K562 (cell line): ENCODE measurements around the gene MEOX1. TPM values are rescaled to one million over a fixed set of nuclear protein-coding genes. Genes with fewer than 3 reads are reported as not detected.

Experiments used
- AFF4 ChIP-seq: sonication (generic); formaldehyde crosslinking; IDR thresholded peaks from 2 replicates; pipeline ENCODE4 v1.8.0; 2023; ENCODE audit warnings: mild to moderate bottlenecking, missing genetic modification reagents
- CBFA2T2 ChIP-seq: fragments of 450-650 bp; conservative IDR thresholded peaks from 2 replicates; pipeline ENCODE4 v1.6.1; 2017; ENCODE audit warnings: mild to moderate bottlenecking
- E2F3 ChIP-seq: fragments of 250-450 bp; sonication (Bioruptor Pico); IDR thresholded peaks from 2 replicates; pipeline ENCODE4 v1.4.0; 2020; ENCODE audit warnings: mild to moderate bottlenecking
- ELF2 ChIP-seq: fragments of 250-450 bp; sonication (Bioruptor Pico); IDR thresholded peaks from 2 replicates; pipeline ENCODE4 v1.5.0; 2021; ENCODE audit warnings: mild to moderate bottlenecking
- GATA2 ChIP-seq: sonication (generic); formaldehyde crosslinking; IDR thresholded peaks from 2 replicates; pipeline ENCODE4 v1.4.0; 2020; ENCODE audit warnings: mild to moderate bottlenecking, missing genetic modification reagents
- KDM1A ChIP-seq, 2 experiments: fragments of 450-650 bp; IDR thresholded peaks; 2 replicates each; pipeline ENCODE4 v1.6.1; 2016; ENCODE audit warnings: mild to moderate bottlenecking in 2 of 2
- MTF1 ChIP-seq: fragments of 250-450 bp; sonication (Bioruptor Pico); IDR thresholded peaks from 2 replicates; pipeline ENCODE4 v1.9.0; 2021; ENCODE audit warnings: moderate library complexity, mild to moderate bottlenecking, inconsistent platforms, borderline replicate concordance
- NFYB ChIP-seq: IDR thresholded peaks from 2 replicates; pipeline ENCODE4 v1.6.1; 2011; ENCODE audit warnings: mild to moderate bottlenecking, moderate library complexity; ENCODE audit not compliant: insufficient read length; ENCODE audit errors: extremely low read depth
- NONO ChIP-seq, 2 experiments: fragments of 200-400 bp in 1 of 2; fragments of 450-650 bp in 1 of 2; formaldehyde crosslinking in 1 of 2; IDR thresholded peaks; 2 replicates each; pipeline ENCODE4 v1.6.1; 2017; ENCODE audit warnings: low read depth in 2 of 2, mild to moderate bottlenecking in 2 of 2, moderate library complexity in 2 of 2, low read length in 1 of 2
- OTX1 ChIP-seq: fragments of 450-650 bp; formaldehyde crosslinking; IDR thresholded peaks from 2 replicates; pipeline ENCODE4 v1.4.0; 2022; ENCODE audit warnings: mild to moderate bottlenecking
- RBM34 ChIP-seq: fragments of 200-400 bp; formaldehyde crosslinking; IDR thresholded peaks from 2 replicates; pipeline ENCODE4 v1.6.1; 2018; ENCODE audit warnings: low read length, borderline replicate concordance; ENCODE audit not compliant: insufficient read depth
- REST ChIP-seq, 2 experiments: fragments of 450-650 bp; formaldehyde crosslinking in 1 of 2; IDR thresholded peaks; 2 replicates each; pipeline versions ENCODE4 v1.4.0 to v1.6.1; 2014 to 2020; ENCODE audit warnings: mild to moderate bottlenecking in 2 of 2, borderline replicate concordance in 1 of 2, low read depth in 1 of 2
- SAP30 ChIP-seq: fragments of 200-600 bp; sonication (generic); IDR thresholded peaks from 2 replicates; pipeline ENCODE4 v1.6.1; 2012; ENCODE audit warnings: borderline replicate concordance, low read depth, mild to moderate bottlenecking, moderate library complexity, low read length, control low read depth, inconsistent platforms; ENCODE audit not compliant: insufficient read depth, poor library complexity, severe bottlenecking
- SMAD1 ChIP-seq: fragments of 150-350 bp; IDR thresholded peaks from 2 replicates; pipeline ENCODE4 v1.6.1; 2014; ENCODE audit warnings: low read length, low read depth; ENCODE audit not compliant: partially characterized antibody
- USF2 ChIP-seq: sonication (generic); formaldehyde crosslinking; IDR thresholded peaks from 2 replicates; pipeline ENCODE4 v1.5.0; 2020; ENCODE audit warnings: missing genetic modification reagents
- ZNF408 ChIP-seq: fragments of 250-450 bp; sonication (Bioruptor Pico); IDR thresholded peaks from 2 replicates; pipeline ENCODE4 v1.4.0; 2020; ENCODE audit warnings: low read depth, mild to moderate bottlenecking, moderate library complexity
- polyA plus RNA-seq, 8 experiments: library from polyadenylated mRNA; depleted of rRNA in 4 of 8; stranded (reverse) in 5 of 8; unstranded in 3 of 8; fragments of >200 nt; fragmentation: Nextera tagmentation in 2 of 8; fragmentation: Illumina TruSeq in 1 of 8; extraction: Ambion mirVana in 2 of 8; extraction: Trizol in 1 of 8; gene quantifications; 2 replicates each; pipeline versions ENCODE4 v1.2.1 to v1.2.3, GENCODE V29; 2011 to 2014; ENCODE audit warnings: inconsistent platforms in 1 of 8, missing spikeins in 1 of 8
- total RNA-seq, 7 experiments: library from RNA; depleted of rRNA in 6 of 7; stranded (reverse); fragments of >200 nt in 6 of 7; fragmentation: Illumina TruSeq in 2 of 7; extraction: Trizol in 2 of 7; gene quantifications; 2 replicates each; pipeline versions ENCODE4 v1.2.1 to v1.2.3, GENCODE V29; 2011 to 2021; ENCODE audit warnings: low replicate concordance in 1 of 7

MEOX1 gene
- total and polyA plus RNA-seq, 9 of the 15 experiments (the other 6 are each of a cell fraction or from before 2014, with no cell fraction given) = not detected

- TF ChIP-seq REST (IDR thresholded peaks at IDR 0.05; ENCODE audit: borderline replicate concordance) (peak; percentile 57), REST (CRISPR knock-in tag; IDR thresholded peaks at IDR 0.05; ENCODE audit: low read depth) (no peak), SAP30 (no peak), E2F3 (CRISPR knock-in tag) (no peak), MTF1 (CRISPR knock-in tag) (no peak), CBFA2T2 (peak; percentile 58), NFYB (peak; percentile 88), ZNF408 (CRISPR knock-in tag) (no peak), ELF2 (CRISPR knock-in tag) (no peak), SMAD1 (no peak), USF2 (CRISPR knock-in tag) (peak; percentile 96), NONO (IDR thresholded peaks at IDR 0.05; ENCODE audit: low read depth in 2 of 2, low read length in 1 of 2) (no peak), RBM34 (no peak), AFF4 (CRISPR knock-in tag) (no peak), OTX1 (no peak), KDM1A (IDR thresholded peaks at IDR 0.05) (no peak), GATA2 (CRISPR knock-in tag) (no peak)
Measured at GRCh38 chr17:43702637-43703036, 40.9 kb upstream of the MEOX1 start (continued).
